HepG2 (cell line): Measurements from ENCODE around the gene XRCC1. TPM values are rescaled to one million over a fixed set of nuclear protein-coding genes. Genes with fewer than 3 reads are reported as not detected.
A peak's percentile ranks its signal among the peaks of the same experiment; 100 is the strongest.

Experiments
- ELF4 ChIP-seq: sonication (generic); formaldehyde crosslinking; IDR thresholded peaks from 2 replicates; pipeline ENCODE4 v1.5.0; 2020; ENCODE audit warnings: missing genetic modification reagents, mild to moderate bottlenecking, moderate library complexity, borderline replicate concordance
- NCOR1 ChIP-seq: fragments of 200-600 bp; sonication (generic); IDR thresholded peaks from 2 replicates; pipeline ENCODE4 v1.7.0; 2017; ENCODE audit warnings: antibody characterized with exemption, low read length, borderline replicate concordance
- NFE2L2 ChIP-seq: fragments of 150-350 bp; IDR thresholded peaks from 2 replicates; pipeline ENCODE4 v1.6.1; 2014; ENCODE audit warnings: low read length
- RAD21 ChIP-seq: fragments of 450-650 bp; formaldehyde crosslinking; IDR thresholded peaks from 2 replicates; pipeline ENCODE4 v1.5.0; 2020; ENCODE audit warnings: mild to moderate bottlenecking
- SP5 ChIP-seq: IDR thresholded peaks from 2 replicates; pipeline ENCODE4 v1.6.1; 2016; ENCODE audit warnings: low read depth, borderline replicate concordance
- ZNF768 ChIP-seq: sonication (generic); formaldehyde crosslinking; IDR thresholded peaks from 2 replicates; pipeline ENCODE4 v1.4.0; 2020; ENCODE audit warnings: missing genetic modification reagents
- polyA plus RNA-seq, 8 experiments: library from polyadenylated mRNA; depleted of rRNA in 3 of 8; stranded (reverse) in 7 of 8; unstranded in 1 of 8; fragments of >200 nt; fragmentation: Illumina TruSeq in 4 of 8; extraction: Trizol in 4 of 8; gene quantifications; 2 replicates each; pipeline versions ENCODE4 v1.2.1 to v1.2.3, GENCODE V29; 2011 to 2016; ENCODE audit warnings: low read depth in 4 of 8, missing spikeins in 1 of 8, mixed read lengths in 1 of 8; ENCODE audit not compliant: insufficient read depth in 1 of 8
- total RNA-seq, 5 experiments: library from RNA; depleted of rRNA; stranded (reverse); fragments of >200 nt; fragmentation: Illumina TruSeq; extraction: Trizol; gene quantifications; 2 replicates each; pipeline ENCODE4 v1.2.3, GENCODE V29; 2016; ENCODE audit warnings: low read depth in 1 of 5
- TF ChIP-seq, protein P1 (sequence below): sonication (generic); formaldehyde crosslinking; conservative IDR thresholded peaks from 2 replicates; pipeline ENCODE4 v1.8.0; 2022; ENCODE audit warnings: missing genetic modification reagents
- TF ChIP-seq, protein P2 (sequence below): IDR thresholded peaks from 2 replicates; pipeline ENCODE4 v1.6.1; 2018; ENCODE audit warnings: missing genetic modification reagents
- TF ChIP-seq, protein P3 (sequence below): sonication (generic); formaldehyde crosslinking; IDR thresholded peaks from 2 replicates; pipeline ENCODE4 v1.4.0; 2020; ENCODE audit warnings: mild to moderate bottlenecking, low read depth, missing genetic modification reagents
- TF ChIP-seq, protein P4 (sequence below): sonication (generic); formaldehyde crosslinking; IDR thresholded peaks from 2 replicates; pipeline ENCODE4 v1.4.0; 2020; ENCODE audit warnings: mild to moderate bottlenecking, missing genetic modification reagents
- TF ChIP-seq, protein P5 (sequence below): sonication (generic); formaldehyde crosslinking; IDR thresholded peaks from 2 replicates; pipeline ENCODE4 v1.8.0; 2023; ENCODE audit warnings: mild to moderate bottlenecking, missing genetic modification reagents

The XRCC1 gene
- total and polyA plus RNA-seq, 2 of the 13 experiments (the other 11 are each of a cell fraction or from before 2014, with no cell fraction given): 24.7 to 26.3 TPM

DNA sequence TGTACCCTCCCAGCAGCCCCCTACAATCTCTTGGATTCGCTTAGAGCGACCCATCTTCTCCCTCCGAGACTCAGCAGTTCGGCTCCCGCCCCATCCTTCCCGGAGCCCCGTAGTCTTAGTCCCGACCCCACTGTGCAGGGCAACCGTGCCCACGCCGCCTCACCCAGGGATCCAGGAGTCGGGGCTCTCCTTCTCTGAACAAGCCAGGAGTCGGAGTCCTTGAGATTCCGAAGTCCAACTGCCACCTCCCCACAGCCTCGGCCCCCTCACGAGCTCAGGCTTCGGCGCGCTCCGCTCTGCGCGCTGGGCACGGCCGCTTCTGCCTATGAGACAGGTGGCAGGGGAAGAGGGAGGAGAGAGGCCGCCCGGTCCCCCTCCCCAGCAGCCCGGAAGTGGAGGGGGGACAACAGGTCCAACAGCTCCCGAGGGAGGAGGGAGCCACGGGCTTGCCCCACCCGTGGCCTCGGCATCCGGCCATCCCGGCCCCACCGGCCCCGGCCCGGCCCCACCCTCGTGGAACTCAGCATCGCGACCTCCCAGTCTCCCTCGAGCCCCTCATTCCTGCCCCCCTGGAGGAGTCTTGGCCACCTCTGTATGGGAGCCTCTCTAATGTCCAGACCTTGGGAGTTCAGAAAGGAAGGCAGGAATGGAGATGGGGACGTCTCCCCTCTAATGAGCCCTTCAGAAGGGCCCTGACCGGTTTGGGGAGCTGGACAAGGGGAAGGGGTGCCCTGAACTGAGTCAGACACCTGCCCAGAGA lies 70.7 kb downstream of the XRCC1 start, which contains the start of gene PHLDB3 (continued):
- TF ChIP-seq, protein P1, sequence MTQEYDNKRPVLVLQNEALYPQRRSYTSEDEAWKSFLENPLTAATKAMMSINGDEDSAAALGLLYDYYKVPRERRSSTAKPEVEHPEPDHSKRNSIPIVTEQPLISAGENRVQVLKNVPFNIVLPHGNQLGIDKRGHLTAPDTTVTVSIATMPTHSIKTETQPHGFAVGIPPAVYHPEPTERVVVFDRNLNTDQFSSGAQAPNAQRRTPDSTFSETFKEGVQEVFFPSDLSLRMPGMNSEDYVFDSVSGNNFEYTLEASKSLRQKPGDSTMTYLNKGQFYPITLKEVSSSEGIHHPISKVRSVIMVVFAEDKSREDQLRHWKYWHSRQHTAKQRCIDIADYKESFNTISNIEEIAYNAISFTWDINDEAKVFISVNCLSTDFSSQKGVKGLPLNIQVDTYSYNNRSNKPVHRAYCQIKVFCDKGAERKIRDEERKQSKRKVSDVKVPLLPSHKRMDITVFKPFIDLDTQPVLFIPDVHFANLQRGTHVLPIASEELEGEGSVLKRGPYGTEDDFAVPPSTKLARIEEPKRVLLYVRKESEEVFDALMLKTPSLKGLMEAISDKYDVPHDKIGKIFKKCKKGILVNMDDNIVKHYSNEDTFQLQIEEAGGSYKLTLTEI (CRISPR knock-in tag): no peak
- TF ChIP-seq ZNF768 (CRISPR knock-in tag): peak; percentile 51; the same call in 1 of the 2 replicates
- 0 out of 2 replicates have a peak, but pooled peaks have one; percentile 51 for TF ChIP-seq ELF4 (CRISPR knock-in tag)
- no peak for TF ChIP-seq NFE2L2
- TF ChIP-seq RAD21 (CRISPR knock-in tag): no peak
- TF ChIP-seq, protein P2, sequence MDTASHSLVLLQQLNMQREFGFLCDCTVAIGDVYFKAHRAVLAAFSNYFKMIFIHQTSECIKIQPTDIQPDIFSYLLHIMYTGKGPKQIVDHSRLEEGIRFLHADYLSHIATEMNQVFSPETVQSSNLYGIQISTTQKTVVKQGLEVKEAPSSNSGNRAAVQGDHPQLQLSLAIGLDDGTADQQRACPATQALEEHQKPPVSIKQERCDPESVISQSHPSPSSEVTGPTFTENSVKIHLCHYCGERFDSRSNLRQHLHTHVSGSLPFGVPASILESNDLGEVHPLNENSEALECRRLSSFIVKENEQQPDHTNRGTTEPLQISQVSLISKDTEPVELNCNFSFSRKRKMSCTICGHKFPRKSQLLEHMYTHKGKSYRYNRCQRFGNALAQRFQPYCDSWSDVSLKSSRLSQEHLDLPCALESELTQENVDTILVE (CRISPR knock-in tag): no peak
- TF ChIP-seq, protein P3, sequence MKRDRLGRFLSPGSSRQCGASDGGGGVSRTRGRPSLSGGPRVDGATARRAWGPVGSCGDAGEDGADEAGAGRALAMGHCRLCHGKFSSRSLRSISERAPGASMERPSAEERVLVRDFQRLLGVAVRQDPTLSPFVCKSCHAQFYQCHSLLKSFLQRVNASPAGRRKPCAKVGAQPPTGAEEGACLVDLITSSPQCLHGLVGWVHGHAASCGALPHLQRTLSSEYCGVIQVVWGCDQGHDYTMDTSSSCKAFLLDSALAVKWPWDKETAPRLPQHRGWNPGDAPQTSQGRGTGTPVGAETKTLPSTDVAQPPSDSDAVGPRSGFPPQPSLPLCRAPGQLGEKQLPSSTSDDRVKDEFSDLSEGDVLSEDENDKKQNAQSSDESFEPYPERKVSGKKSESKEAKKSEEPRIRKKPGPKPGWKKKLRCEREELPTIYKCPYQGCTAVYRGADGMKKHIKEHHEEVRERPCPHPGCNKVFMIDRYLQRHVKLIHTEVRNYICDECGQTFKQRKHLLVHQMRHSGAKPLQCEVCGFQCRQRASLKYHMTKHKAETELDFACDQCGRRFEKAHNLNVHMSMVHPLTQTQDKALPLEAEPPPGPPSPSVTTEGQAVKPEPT (CRISPR knock-in tag): peak; percentile 33; the same call in 1 of the 2 replicates
- TF ChIP-seq, protein P4, sequence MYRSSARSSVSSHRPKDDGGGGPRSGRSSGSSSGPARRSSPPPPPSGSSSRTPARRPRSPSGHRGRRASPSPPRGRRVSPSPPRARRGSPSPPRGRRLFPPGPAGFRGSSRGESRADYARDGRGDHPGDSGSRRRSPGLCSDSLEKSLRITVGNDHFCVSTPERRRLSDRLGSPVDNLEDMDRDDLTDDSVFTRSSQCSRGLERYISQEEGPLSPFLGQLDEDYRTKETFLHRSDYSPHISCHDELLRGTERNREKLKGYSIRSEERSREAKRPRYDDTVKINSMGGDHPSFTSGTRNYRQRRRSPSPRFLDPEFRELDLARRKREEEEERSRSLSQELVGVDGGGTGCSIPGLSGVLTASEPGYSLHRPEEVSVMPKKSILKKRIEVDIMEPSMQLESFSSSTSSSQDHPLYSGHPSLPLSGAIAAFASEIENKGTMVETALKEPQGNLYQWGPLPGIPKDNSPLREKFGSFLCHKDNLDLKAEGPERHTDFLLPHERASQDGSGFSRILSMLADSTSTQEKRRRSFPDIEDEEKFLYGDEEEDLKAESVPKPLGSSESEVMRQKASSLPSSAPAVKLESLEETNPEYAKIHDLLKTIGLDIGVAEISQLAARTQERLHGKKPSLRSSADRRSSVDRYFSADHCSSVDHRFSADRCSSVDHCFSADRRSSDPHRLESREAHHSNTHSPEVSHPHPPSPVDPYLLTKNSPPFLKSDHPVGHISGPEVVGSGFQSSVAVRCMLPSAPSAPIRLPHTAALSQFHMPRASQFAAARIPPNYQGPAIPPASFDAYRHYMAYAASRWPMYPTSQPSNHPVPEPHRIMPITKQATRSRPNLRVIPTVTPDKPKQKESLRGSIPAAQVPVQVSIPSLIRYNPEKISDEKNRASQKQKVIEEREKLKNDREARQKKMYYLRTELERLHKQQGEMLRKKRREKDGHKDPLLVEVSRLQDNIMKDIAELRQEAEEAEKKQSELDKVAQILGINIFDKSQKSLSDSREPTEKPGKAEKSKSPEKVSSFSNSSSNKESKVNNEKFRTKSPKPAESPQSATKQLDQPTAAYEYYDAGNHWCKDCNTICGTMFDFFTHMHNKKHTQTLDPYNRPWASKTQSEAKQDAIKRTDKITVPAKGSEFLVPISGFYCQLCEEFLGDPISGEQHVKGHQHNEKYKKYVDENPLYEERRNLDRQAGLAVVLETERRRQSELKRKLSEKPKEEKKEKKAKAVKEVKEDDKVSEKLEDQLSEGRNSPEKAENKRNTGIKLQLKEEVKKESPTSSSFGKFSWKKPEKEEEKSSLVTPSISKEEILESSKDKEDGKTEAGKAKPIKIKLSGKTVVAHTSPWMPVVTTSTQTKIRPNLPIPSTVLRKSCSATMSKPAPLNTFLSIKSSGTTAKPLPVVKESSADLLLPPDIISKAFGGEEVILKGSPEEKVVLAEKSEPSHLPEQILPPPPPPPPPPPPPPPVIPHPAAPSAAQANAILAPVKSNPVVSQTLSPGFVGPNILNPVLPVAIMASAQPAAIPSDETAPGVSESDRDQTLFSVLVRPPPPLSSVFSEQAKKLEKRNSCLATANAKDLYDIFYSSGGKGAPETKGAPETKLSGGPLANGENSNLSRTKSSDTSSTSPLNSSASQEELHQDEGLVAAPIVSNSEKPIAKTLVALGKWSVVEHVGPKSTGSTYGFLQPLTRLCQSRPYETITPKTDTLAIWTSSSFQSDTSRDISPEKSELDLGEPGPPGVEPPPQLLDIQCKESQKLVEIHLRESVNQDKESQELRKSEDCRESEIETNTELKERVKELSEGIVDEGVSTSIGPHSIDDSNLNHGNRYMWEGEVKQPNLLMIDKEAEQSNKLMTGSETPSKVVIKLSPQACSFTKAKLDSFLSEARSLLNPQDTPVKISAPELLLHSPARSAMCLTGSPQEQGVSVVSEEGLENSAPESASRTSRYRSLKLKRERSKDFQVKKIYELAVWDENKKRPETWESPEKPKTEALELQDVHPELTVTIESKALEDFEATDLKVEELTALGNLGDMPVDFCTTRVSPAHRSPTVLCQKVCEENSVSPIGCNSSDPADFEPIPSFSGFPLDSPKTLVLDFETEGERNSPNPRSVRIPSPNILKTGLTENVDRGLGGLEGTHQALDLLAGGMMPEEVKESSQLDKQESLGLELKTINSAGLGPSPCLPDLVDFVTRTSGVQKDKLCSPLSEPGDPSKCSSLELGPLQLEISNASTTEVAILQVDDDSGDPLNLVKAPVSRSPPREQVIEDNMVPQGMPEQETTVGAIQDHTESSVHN (CRISPR knock-in tag): no peak
- 0 out of 2 replicates have a peak, but pooled peaks have one; percentile 25 for TF ChIP-seq SP5 (CRISPR knock-in tag)
- TF ChIP-seq NCOR1: peak; percentile 27; the same call in 1 of the 2 replicates
- TF ChIP-seq, protein P5, sequence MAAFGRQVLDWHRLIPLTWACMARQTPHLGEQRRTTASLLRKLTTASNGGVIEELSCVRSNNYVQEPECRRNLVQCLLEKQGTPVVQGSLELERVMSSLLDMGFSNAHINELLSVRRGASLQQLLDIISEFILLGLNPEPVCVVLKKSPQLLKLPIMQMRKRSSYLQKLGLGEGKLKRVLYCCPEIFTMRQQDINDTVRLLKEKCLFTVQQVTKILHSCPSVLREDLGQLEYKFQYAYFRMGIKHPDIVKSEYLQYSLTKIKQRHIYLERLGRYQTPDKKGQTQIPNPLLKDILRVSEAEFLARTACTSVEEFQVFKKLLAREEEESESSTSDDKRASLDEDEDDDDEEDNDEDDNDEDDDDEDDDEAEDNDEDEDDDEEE (CRISPR knock-in tag): no peak
